CD4-positive, alpha-beta T cell treated with Interleukin-12 subunit alpha and Interleukin-12 subunit beta, for 1 hour (primary cell): ENCODE results near the gene SH3BP5.

Source experiments
- DNase-seq: peaks from one replicate; pipeline ENCODE4 v3.0.0-alpha.2; 2020

Gene SH3BP5

GRCh38 chr3:15243822-15244482 is 88.4 kb downstream of the SH3BP5 start:
- no peak for DNase-seq

- DNase-seq, result peak; percentile 61
Measured at GRCh38 chr3:15241341-15241740, 91.0 kb downstream of the SH3BP5 start.

GRCh38 chr3:15229262-15229661 is 103.1 kb downstream of the SH3BP5 start:
- no peak for DNase-seq

GRCh38 chr3:15228147-15228546 is 104.2 kb downstream of the SH3BP5 start:
- no peak for DNase-seq

- no peak for DNase-seq
Measured at GRCh38 chr3:15223685-15224572, 108.5 kb downstream of the SH3BP5 start.

GRCh38 chr3:15221574-15222217 is 110.7 kb downstream of the SH3BP5 start:
- DNase-seq, result no peak

- no peak for DNase-seq
Measured at GRCh38 chr3:15220661-15221060, 111.7 kb downstream of the SH3BP5 start.

GRCh38 chr3:15220056-15220455 is 112.3 kb downstream of the SH3BP5 start:
- DNase-seq, result no peak

- no peak for DNase-seq
Measured at GRCh38 chr3:15218689-15219088, 113.7 kb downstream of the SH3BP5 start.

- DNase-seq, result no peak
Measured at GRCh38 chr3:15217841-15218267, 114.5 kb downstream of the SH3BP5 start.

- DNase-seq, result peak; percentile 8
Measured at GRCh38 chr3:15217011-15217671, 115.2 kb downstream of the SH3BP5 start.

- no peak for DNase-seq
Measured at GRCh38 chr3:15216501-15216900, 115.9 kb downstream of the SH3BP5 start.

- no peak for DNase-seq
Measured at GRCh38 chr3:15215996-15216395, 116.4 kb downstream of the SH3BP5 start.

- DNase-seq, result no peak
Measured at GRCh38 chr3:15214758-15215157, 117.6 kb downstream of the SH3BP5 start.

- DNase-seq, result no peak
Measured at GRCh38 chr3:15211937-15212336, 120.4 kb downstream of the SH3BP5 start.

- DNase-seq, result peak; percentile 7
Measured at GRCh38 chr3:15207836-15208504, 124.4 kb downstream of the SH3BP5 start.

GRCh38 chr3:15206662-15207576 is 125.5 kb downstream of the SH3BP5 start:
- DNase-seq, result peak; percentile 30

- peak; percentile 96 for DNase-seq
Measured at GRCh38 chr3:15205934-15206661, 126.3 kb downstream of the SH3BP5 start, which contains the start of gene CAPN7. Gene CAPN7, plus strand, starts transcription at chr3:15206246. Its CDS starts 250 bp downstream, at chr3:15206496.

GRCh38 chr3:15205482-15205933 is 126.9 kb downstream of the SH3BP5 start:
- DNase-seq, result no peak
